ENCODE measurements around the gene SASH1. TPM values are rescaled to one million over a fixed set of nuclear protein-coding genes. Genes with fewer than 3 reads are reported as not detected.

The SASH1 gene
- total and polyA plus RNA-seq, 7 donors, result 3.2 to 101 (median 40.5) TPM

DNA sequence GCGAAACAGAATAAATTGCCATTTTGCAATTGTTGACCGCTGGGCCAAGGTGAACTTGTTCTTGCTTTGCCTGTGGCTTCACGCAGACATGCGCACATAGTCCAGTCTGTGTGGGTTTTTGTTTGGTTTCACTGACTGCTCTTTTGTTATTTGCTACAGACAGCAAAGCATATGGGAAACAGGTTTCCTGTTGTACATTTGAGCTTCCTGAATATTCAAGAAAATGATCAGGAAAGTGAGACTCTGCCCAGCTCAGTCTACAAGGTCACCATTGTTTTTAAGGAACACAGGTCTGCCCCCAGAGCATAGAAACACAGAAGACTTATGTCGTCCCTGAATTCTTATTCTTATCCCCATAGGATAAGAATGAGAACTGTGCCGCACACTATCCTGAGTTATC lies 55.6 kb downstream of the SASH1 start:
- H3K36me3 ChIP-seq, result no peaks in the 10 kb centered on the region
- intact Hi-C loops (cut with DNase I), result no loop called here
- no peaks in the 10 kb centered on the region for H3K9me3 ChIP-seq
- TF ChIP-seq POLR2A (IDR thresholded peaks at IDR 0.05), result no peak
- H3K27ac ChIP-seq, result peak overlapping the region; percentile 22 to 43 (median 32)
- no peak overlapping the region for H3K4me3 ChIP-seq
- no peaks in the 10 kb centered on the region for H3K27me3 ChIP-seq
- peaks cover 0 to 23% (median 8%) of the 10 kb centered on the region in 4 donors for H3K4me1 ChIP-seq
- 54 to 85% methylated on average over 6 of the region's 6 CpGs for WGBS, 2 donors
- DNase-seq, result no peak

DNA sequence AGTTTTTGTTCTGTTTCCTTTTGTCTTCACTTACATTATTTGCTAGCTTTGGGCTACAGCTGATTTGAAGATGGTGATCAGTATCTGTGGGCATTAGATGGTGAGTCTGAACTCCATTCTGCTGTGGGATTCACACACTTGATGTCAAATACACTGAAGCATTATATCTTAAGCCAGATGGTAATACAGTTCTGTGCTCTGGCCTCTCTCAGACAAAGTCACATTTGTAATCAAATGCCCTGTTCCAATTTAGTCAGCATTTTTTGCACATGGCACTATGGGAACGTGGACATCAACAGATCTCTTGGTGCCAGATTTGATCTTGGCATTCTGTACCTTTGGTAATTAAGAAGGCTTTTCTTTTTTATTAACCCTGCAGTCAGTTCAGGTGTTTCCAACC lies 56.0 kb downstream of the SASH1 start:
- Histone ChIP-seq H3K9me3 (no peaks in the 10 kb centered on the region), H3K4me1 (peaks cover 0 to 23% (median 8%) of the 10 kb centered on the region in 4 donors), H3K27me3 (no peaks in the 10 kb centered on the region), H3K4me3 (no peak overlapping the region), H3K36me3 (no peaks in the 10 kb centered on the region), H3K27ac (peak overlapping the region; percentile 22 to 43 (median 32))
- intact Hi-C loops (cut with DNase I), result no loop called here
- 81 to 86% methylated on average over 1 of the region's 1 CpG for WGBS, 2 donors
- TF ChIP-seq, protein P1, sequence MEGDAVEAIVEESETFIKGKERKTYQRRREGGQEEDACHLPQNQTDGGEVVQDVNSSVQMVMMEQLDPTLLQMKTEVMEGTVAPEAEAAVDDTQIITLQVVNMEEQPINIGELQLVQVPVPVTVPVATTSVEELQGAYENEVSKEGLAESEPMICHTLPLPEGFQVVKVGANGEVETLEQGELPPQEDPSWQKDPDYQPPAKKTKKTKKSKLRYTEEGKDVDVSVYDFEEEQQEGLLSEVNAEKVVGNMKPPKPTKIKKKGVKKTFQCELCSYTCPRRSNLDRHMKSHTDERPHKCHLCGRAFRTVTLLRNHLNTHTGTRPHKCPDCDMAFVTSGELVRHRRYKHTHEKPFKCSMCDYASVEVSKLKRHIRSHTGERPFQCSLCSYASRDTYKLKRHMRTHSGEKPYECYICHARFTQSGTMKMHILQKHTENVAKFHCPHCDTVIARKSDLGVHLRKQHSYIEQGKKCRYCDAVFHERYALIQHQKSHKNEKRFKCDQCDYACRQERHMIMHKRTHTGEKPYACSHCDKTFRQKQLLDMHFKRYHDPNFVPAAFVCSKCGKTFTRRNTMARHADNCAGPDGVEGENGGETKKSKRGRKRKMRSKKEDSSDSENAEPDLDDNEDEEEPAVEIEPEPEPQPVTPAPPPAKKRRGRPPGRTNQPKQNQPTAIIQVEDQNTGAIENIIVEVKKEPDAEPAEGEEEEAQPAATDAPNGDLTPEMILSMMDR (IDR thresholded peaks at IDR 0.05), result no peak
- TF ChIP-seq POLR2AphosphoS5 (IDR thresholded peaks at IDR 0.05), result no peak
- no peak for TF ChIP-seq POLR2A (IDR thresholded peaks at IDR 0.05)
- no peak for TF ChIP-seq EP300 (IDR thresholded peaks at IDR 0.05)
- DNase-seq, result no peak

DNA sequence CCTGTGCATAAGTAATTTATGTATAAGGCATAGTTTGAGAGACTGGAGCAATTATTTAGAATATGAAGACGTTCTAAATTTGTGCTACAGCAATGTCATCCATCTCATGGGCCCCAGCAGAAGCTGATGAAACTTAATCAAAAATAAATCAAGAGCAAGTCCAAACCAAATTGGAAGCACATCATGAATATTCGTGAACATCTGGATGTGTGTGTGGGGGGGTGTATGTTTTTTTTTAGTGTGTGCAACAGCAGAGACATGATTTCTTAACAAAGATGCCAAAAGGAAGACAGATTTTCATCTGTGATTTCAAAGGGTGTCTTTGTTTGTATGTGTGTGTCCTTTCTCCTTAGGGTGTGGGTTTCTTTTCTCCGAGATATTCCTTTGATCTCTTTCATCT lies 58.9 kb downstream of the SASH1 start:
- TF ChIP-seq, protein P1 (IDR thresholded peaks at IDR 0.05), result no peak
- TF ChIP-seq POLR2A (IDR thresholded peaks at IDR 0.05) (no peak), EP300 (IDR thresholded peaks at IDR 0.05) (no peak), POLR2AphosphoS5 (IDR thresholded peaks at IDR 0.05) (no peak)
- no peaks in the 10 kb centered on the region for H3K27me3 ChIP-seq
- 77% methylated on average over 3 of the region's 3 CpGs for WGBS, 2 donors
- no peak for DNase-seq
- intact Hi-C loops (cut with DNase I), result no loop called here
- H3K4me1 ChIP-seq, result peaks cover 0 to 18% (median 10%) of the 10 kb centered on the region in 4 donors
- no peak overlapping the region for H3K4me3 ChIP-seq
- H3K27ac ChIP-seq, result peak overlapping the region in 1 of 4 donors; percentile 12
- H3K9me3 ChIP-seq, result no peaks in the 10 kb centered on the region
- no peaks in the 10 kb centered on the region for H3K36me3 ChIP-seq

DNA sequence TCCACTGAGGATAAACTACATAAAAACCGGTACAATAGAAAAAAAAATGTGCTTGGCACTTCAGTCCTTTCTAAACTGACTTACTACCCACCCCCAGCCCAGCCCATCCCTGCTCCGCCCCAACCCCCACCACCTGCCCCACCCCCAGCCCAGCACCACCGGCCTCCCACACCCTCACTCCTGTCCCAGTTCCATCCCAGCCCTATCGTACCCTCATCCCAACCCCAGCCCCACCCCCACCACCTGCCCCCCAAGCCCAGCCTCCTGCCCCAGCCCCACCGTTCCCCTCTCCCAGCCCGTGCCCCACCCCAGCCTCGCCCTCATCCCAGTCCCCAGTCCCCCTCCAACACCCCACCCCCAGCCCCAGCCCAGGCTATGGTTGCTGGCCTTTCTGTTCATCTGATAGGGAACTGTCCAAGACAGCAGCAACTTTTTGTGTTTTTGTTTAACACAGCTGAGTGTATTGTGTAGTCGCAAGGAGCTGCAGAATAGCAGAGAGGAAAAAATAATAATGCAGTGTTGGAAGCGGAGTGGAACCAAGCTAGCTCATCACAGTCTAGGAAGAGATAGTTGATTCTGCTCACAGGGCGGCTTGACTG lies 61.9 kb downstream of the SASH1 start:
- Histone ChIP-seq H3K27me3 (no peaks in the 10 kb centered on the region), H3K36me3 (no peaks in the 10 kb centered on the region), H3K4me1 (peaks cover 0 to 29% (median 21%) of the 10 kb centered on the region in 4 donors), H3K9me3 (no peaks in the 10 kb centered on the region), H3K4me3 (no peak overlapping the region), H3K27ac (no peak overlapping the region)
- WGBS, 2 donors, result 55 to 73% methylated on average over 10 of the region's 10 CpGs
- intact Hi-C loops (cut with DNase I), result loop anchor here (5.0 kb wide), 1 partner anchor 62 kb away; the partner anchor contains the start of gene SASH1
- DNase-seq, result no peak
- no peak for TF ChIP-seq POLR2AphosphoS5 (IDR thresholded peaks at IDR 0.05)
- TF ChIP-seq POLR2A (IDR thresholded peaks at IDR 0.05), result no peak
- TF ChIP-seq EP300 (IDR thresholded peaks at IDR 0.05), result no peak
- TF ChIP-seq, protein P1 (IDR thresholded peaks at IDR 0.05), result no peak

DNA sequence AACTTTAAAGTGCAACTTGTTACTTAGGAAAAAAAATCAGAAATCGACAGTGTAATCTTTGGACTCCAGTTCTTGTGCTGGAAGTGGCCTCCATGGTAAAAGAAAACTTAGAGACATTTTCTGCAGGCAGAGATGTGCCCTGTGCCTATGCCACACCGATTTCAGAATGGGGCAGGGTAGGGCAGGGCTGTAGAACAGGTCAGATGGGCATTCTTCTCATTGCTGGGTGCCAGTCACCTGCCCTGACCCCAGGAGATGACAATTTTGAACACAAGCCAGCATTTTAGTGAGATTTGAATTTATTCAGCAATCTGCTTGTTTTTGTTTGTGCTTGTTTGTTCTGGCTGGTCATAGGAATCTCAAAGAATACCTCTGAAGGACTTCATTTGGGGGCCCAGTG lies 63.3 kb downstream of the SASH1 start:
- intact Hi-C loops (cut with DNase I), result loop anchor here (5.0 kb wide), 1 partner anchor 64 kb away; the partner anchor contains the start of gene SASH1
- peaks cover 0 to 24% (median 19%) of the 10 kb centered on the region in 4 donors for H3K4me1 ChIP-seq
- H3K4me3 ChIP-seq, result no peak overlapping the region
- 42 to 63% methylated on average over 2 of the region's 2 CpGs for WGBS, 2 donors
- no peaks in the 10 kb centered on the region for H3K9me3 ChIP-seq
- peak overlapping the region in 2 of 4 donors; percentile 76 to 77 for H3K27ac ChIP-seq
- no peak for DNase-seq
- no peaks in the 10 kb centered on the region for H3K27me3 ChIP-seq
- TF ChIP-seq, protein P1 (IDR thresholded peaks at IDR 0.05), result no peak
- TF ChIP-seq POLR2A (IDR thresholded peaks at IDR 0.05), result no peak
- H3K36me3 ChIP-seq, result no peaks in the 10 kb centered on the region

Data from sigmoid colon (tissue), 7 donors.